Glomerular visceral epithelial cell (primary cell): ENCODE data around the gene NFKBIE.

Source experiments
- DNase-seq: peaks from one replicate; pipeline ENCODE4 v3.0.0-alpha.2; 2016; ENCODE audit errors: extremely low spot score

Gene NFKBIE

GRCh38 chr6:44226368-44227147 lies 38.8 kb downstream of the NFKBIE start:
- no peak for DNase-seq

GRCh38 chr6:44225579-44226325 lies 39.6 kb downstream of the NFKBIE start:
- no peak for DNase-seq

- DNase-seq, result no peak
Observed at GRCh38 chr6:44224965-44225305, 40.4 kb downstream of the NFKBIE start.

GRCh38 chr6:44224029-44224964 lies 41.1 kb downstream of the NFKBIE start:
- peak; percentile 45 for DNase-seq

GRCh38 chr6:44223319-44224028 lies 41.9 kb downstream of the NFKBIE start, which contains the start of gene SLC29A1:
SLC29A1 (plus strand) TSS chr6:44223595; CDS start chr6:44227314, 3,719 bp downstream.
- DNase-seq, result peak; percentile 77

GRCh38 chr6:44222486-44223318 lies 42.6 kb downstream of the NFKBIE start:
- DNase-seq, result no peak

GRCh38 chr6:44221961-44222335 lies 43.4 kb downstream of the NFKBIE start:
- no peak for DNase-seq

- peak; percentile 97 for DNase-seq
Observed at GRCh38 chr6:44221291-44221960, 43.9 kb downstream of the NFKBIE start.

GRCh38 chr6:44220913-44221290 lies 44.4 kb downstream of the NFKBIE start:
- DNase-seq, result no peak

GRCh38 chr6:44219815-44220784 lies 45.3 kb downstream of the NFKBIE start:
- DNase-seq, result no peak

- DNase-seq, result peak; percentile 74
Observed at GRCh38 chr6:44219053-44219814, 46.1 kb downstream of the NFKBIE start.

- DNase-seq, result no peak
Observed at GRCh38 chr6:44217332-44218143, 47.8 kb downstream of the NFKBIE start.

- no peak for DNase-seq
Observed at GRCh38 chr6:44216677-44217331, 48.5 kb downstream of the NFKBIE start, which contains the start of gene MYMX. MYMX (plus strand) TSS chr6:44216926; CDS start chr6:44217472, 546 bp downstream.

- no peak for DNase-seq
Observed at GRCh38 chr6:44214307-44214706, 51.0 kb downstream of the NFKBIE start.

- no peak for DNase-seq
Observed at GRCh38 chr6:44211284-44211683, 54.1 kb downstream of the NFKBIE start.
